ENCODE results near the gene SELENON.

GRCh38 chr1:25809283-25809926, 9.4 kb downstream of the SELENON start:
- TF ChIP-seq EZH2 (IDR thresholded peaks at IDR 0.05; ENCODE audit: borderline replicate concordance) (no peak), CTCF (IDR thresholded peaks at IDR 0.05; ENCODE audit: poor library complexity) (no peak)

All from hepatocyte (in vitro differentiated cells).